NB4 (cell line): ENCODE results near the gene UBL7.

Source experiments
- DNase-seq: peaks from one replicate; pipeline ENCODE4 v3.0.0; 2010; ENCODE audit warnings: low read depth
- H3K4me3 ChIP-seq: one replicate; pipeline ENCODE4 v1.5.1; 2011; ENCODE audit warnings: mild to moderate bottlenecking, low read depth, low read length, moderate library complexity
- CTCF ChIP-seq: IDR thresholded peaks from one replicate; pipeline ENCODE4 v1.5.1; 2012; ENCODE audit warnings: low read depth, low read length
- MYC ChIP-seq: IDR thresholded peaks from 2 replicates; pipeline ENCODE4 v1.6.1; 2011; ENCODE audit warnings: low read depth, low read length
- POLR2A ChIP-seq: IDR thresholded peaks from 2 replicates; pipeline ENCODE4 v1.6.1; 2011; ENCODE audit warnings: mild to moderate bottlenecking; ENCODE audit not compliant: insufficient read length; ENCODE audit errors: extremely low read depth
- TF ChIP-seq, protein P1 (sequence below): IDR thresholded peaks from 2 replicates; pipeline ENCODE4 v1.6.1; 2011; ENCODE audit warnings: low read depth, low read length

The UBL7 gene

DNA sequence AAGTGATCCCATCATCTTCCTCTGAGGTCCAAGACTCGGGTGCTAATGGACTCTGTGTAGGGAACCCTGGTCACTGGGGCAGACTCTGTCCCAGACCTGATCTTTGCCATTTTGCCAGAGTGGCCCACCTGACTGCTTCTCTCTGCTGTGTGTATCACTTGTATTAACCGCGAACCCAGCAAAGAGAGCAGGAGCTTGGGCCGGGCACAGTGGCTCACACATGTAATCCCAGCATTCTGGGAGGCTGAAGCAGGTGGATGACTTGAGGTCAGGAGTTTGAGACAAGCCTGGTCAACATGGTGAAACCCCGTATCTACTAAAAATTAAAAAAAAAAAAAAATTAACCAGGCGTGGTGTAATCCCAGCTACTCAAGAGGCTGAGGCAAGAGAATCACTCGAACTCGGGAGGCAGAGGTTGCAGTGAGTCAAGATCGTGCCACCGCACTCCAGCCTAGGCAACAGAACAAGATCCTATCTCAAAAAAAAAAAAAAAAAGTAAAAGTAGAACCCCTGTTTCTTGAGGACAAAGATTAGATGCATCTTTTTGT, 60.6 kb downstream of the UBL7 start:
- peak; percentile 79 for DNase-seq
- no peak overlapping the region for H3K4me3 ChIP-seq
- TF ChIP-seq, protein P1, sequence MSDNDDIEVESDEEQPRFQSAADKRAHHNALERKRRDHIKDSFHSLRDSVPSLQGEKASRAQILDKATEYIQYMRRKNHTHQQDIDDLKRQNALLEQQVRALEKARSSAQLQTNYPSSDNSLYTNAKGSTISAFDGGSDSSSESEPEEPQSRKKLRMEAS, result no peak
- TF ChIP-seq POLR2A (no peak), MYC (no peak), CTCF (no peak)

- DNase-seq, result peak; percentile 94
- H3K4me3 ChIP-seq, result no peak overlapping the region
- TF ChIP-seq, protein P1, result 0 out of 2 replicates have a peak, but pooled peaks have one; percentile 26
- TF ChIP-seq MYC (peak; percentile 70), POLR2A (no peak), CTCF (no peak)
These were observed 61.2 kb downstream of the UBL7 start for GRCh38 chr15:74399511-74400312.

DNA sequence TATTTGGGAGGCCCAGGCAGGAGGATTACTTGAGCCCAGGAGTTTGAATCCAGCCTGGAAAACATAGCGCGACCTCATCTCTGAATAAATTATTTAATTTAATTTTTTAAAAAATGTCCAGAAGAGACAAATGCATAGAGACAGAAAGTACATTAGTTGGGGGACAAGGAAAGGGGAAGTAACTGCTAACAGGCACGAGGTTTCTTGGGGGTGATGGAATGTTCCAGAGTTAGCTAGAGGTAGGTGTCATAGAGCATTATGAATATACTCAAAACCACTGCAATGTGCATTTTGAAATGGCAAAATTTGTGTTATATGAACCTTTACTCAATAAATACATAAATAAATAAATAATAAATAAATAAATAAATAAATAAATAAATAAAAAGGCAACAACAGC, 61.9 kb downstream of the UBL7 start:
- DNase-seq, result peak; percentile 55
- TF ChIP-seq POLR2A (no peak), CTCF (no peak), MYC (no peak)
- TF ChIP-seq, protein P1, result peak; percentile 58; the same call in 1 of the 2 replicates
- H3K4me3 ChIP-seq, result no peak overlapping the region

DNA sequence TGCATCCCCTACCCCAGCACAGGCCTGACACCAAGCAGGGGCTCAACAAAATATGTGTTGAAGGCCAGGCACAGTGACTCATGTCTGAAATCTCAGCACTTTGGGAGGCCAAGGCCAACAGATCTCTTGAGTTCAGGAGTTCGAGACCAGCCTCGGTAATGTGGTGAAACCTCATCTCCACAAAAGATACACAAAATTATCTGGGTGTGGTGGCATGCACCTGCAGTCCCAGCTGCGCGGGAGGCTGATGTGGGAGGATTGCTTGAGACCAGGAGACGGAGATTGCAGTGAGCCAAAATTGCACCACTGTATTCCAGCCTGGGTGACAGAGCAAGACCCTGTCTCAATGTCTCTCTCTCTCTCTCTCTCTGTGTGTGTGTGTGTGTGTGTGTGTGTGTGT, 62.8 kb downstream of the UBL7 start:
- no peak overlapping the region for H3K4me3 ChIP-seq
- no peak for TF ChIP-seq CTCF
- TF ChIP-seq POLR2A, result no peak
- TF ChIP-seq, protein P1, result no peak
- DNase-seq, result peak; percentile 52

DNA sequence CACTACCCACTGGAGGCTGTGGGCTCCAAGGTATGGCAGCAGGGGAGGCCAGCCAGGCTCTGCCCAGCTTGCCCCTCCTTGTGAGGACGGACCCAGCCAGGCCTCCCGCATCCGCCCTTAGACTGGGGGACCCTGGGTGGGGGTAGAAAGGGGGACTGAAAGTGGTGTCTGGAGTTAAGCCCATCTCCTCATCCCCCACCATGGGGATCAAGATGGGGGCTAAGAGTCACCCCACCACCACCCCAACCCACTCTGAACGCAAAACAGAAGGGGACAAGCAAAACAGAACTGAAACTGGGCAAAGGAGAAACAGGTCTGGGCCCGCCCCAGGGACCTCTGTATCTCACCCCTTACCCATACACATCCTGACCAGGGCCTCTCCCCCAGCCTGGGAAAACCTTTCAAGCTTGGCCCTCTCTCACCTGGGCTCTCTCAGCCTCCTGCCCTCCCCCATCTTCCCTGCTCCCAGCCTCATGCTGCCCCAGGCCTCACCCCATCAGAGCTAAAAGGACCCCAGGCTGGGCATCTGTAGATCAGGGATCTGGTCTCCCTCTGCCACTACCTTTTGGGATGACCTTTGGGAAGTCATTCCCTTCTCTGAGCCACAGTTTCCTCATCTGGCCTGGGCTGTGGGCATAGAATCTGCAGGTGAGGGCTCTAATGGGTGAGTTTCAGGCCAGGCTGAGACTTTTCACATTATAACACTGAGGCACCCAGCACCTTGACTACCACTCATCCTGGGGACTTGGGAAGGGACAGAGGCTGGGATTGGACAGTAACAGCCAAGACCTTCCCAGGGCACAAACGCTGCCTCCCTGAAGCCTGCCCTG, 63.5 kb downstream of the UBL7 start:
- DNase-seq, result peak; percentile 44
- TF ChIP-seq, protein P1, result no peak
- TF ChIP-seq POLR2A, result no peak
- TF ChIP-seq MYC, result no peak
- TF ChIP-seq CTCF, result no peak
- no peak overlapping the region for H3K4me3 ChIP-seq
